Activated T-cell treated with anti-CD3 and anti-CD28 coated beads, Interleukin-2, amount 50 U/mL, for 4 hours (primary cell): ENCODE data around the gene HDAC5. TPM values are rescaled to one million over a fixed set of nuclear protein-coding genes. Genes with fewer than 3 reads are reported as not detected.
A peak's percentile ranks its signal among the peaks of the same experiment; 100 is the strongest.
"Not testable (repeated sequence)": the region's sequence is repeated elsewhere in the genome, so short reads cannot be mapped to it uniquely, and the experiment has no call there.

Experiments used
- ATAC-seq, 2 donors: fragments of 200-7000 bp; cut with Tn5 transposase; one replicate each; pipeline ENCODE4 v1.10.0; 2021
- DNase-seq: peaks from one replicate; pipeline ENCODE4 v3.0.0-alpha.2; 2020
- H3K27me3 Mint-ChIP-seq: one replicate; pipeline ENCODE4 v1.8.0; 2021; ENCODE audit warnings: low read depth, mixed read lengths
- H3K36me3 Mint-ChIP-seq: one replicate; pipeline ENCODE4 v1.8.0; 2022; ENCODE audit warnings: mixed read lengths; ENCODE audit not compliant: insufficient read depth
- H3K4me1 Mint-ChIP-seq: one replicate; pipeline ENCODE4 v1.8.0; 2021; ENCODE audit warnings: low read depth, mixed read lengths
- H3K4me3 Mint-ChIP-seq: one replicate; pipeline ENCODE4 v1.8.0; 2021; ENCODE audit warnings: mild to moderate bottlenecking, moderate library complexity, mixed read lengths
- H3K9me3 Mint-ChIP-seq: one replicate; pipeline ENCODE4 v1.8.0; 2021; ENCODE audit warnings: mixed read lengths
- total RNA-seq, 3 donors: library from RNA; stranded (reverse); gene quantifications; one replicate each; pipeline ENCODE4 v1.2.1, GENCODE V29; 2021

The HDAC5 gene
- total RNA-seq, 3 donors from 2014 or later: 14.6 to 19.7 (median 16.2) TPM

DNA sequence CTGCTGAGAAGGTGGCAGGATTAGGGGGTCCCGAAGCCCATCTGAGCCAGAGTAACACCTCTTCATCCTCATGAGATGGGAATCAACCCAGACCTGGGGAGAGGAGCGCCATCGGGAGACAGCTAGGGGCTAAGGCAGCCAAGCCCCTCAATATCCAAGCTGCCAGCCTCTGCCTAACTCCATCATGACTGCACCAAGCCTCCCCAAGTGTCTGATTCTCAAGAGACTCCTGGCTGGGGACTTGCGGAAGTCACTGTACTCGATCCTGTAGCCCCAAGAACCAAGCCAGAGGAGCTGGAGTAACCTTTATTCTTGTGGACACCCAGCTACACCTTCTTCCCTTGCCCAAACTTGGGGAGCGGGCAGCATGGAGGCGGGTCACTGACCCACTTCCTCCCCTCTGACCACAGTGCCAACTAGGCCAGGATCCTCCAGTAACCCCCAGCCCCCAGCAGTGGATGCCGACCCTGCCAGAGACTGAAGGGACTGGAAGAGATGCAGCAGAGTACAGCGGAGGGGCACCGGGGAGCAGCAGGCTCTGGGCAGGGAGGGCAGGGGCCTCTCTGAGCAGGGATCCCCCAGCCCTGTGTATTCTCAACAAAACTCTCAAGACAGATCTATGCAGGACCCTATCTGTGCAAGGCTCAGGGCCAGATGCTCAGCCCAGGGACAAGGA, 13.3 kb downstream of the HDAC5 start:
- H3K36me3 Mint-ChIP-seq: peaks cover 3% of the 10 kb centered on the region
- H3K27me3 Mint-ChIP-seq: no peaks in the 10 kb centered on the region
- DNase-seq (no peak), ATAC-seq (no peak)
- H3K9me3 Mint-ChIP-seq: no peaks in the 10 kb centered on the region
- H3K4me3 Mint-ChIP-seq: no peak overlapping the region
- H3K4me1 Mint-ChIP-seq: peaks cover 25% of the 10 kb centered on the region

DNA sequence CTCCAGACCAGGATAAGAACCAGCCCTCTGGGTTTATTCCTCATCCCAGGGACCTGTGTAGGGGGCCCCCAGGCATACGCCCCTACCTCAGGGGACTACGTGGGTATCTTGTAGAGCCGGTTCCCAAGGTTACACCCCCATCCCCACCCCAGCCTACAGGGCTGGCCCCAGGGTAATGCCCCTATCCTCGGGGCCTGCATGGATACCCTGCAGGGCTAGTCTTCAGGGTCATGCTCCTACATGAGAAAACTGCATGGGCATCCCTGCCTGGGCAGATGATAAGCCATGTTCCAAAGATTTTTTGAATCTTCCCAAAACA, 14.2 kb downstream of the HDAC5 start:
- no peaks in the 10 kb centered on the region for H3K9me3 Mint-ChIP-seq
- no peak overlapping the region for H3K4me3 Mint-ChIP-seq
- ATAC-seq: no peak

DNA sequence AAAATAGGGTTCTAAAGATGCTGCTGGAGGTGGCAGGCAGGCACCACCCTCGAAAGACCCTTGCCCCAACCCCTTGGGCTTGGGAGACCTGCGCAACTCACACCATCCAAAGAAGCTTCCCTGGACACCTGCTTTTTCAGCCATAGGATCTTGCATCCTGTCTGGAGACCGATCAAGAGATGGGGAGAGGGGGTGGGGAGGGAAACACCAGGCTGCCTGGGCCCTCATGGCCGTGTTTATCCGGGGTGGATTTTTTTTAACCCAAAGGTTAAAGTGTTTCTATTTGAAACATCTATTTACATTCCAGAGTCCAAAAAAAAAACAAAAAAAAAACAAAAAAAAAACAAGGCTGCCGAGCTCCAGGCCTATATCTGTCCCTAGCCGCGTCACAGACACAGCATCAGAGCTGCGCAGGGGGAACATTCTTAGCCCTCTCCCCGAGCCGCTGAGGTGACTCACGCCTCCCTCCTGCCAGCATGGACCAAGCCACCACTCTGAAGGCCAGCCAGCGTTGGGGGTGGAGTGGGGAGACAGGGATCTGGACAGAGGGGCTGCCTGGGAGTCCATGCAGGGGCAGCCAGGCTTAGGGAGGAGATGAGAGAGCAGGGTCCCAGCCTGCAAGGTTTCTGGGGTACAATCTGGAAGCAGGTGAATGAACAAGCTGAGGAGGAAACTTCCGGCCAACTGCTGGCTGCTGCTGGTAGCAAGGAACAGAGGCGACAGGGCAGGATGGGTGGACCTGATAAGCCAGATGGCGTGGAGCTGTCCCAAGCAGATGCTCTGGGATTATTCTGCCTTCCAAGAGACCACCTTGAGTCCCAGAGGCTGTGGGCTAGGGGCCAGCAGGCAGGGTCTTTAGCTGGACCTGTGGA, 14.8 kb downstream of the HDAC5 start:
- no peak overlapping the region for H3K4me3 Mint-ChIP-seq
- H3K4me1 Mint-ChIP-seq: peaks cover 25% of the 10 kb centered on the region
- no peaks in the 10 kb centered on the region for H3K27me3 Mint-ChIP-seq
- peaks cover 3% of the 10 kb centered on the region for H3K36me3 Mint-ChIP-seq
- no peaks in the 10 kb centered on the region for H3K9me3 Mint-ChIP-seq
- no peak for DNase-seq
- no peak for ATAC-seq

More for the DNA sequence above, 14.2 kb downstream of the HDAC5 start:
- Mint-ChIP-seq H3K4me1 (peaks cover 25% of the 10 kb centered on the region), H3K27me3 (no peaks in the 10 kb centered on the region), H3K36me3 (peaks cover 3% of the 10 kb centered on the region)
- no peak for DNase-seq

DNA sequence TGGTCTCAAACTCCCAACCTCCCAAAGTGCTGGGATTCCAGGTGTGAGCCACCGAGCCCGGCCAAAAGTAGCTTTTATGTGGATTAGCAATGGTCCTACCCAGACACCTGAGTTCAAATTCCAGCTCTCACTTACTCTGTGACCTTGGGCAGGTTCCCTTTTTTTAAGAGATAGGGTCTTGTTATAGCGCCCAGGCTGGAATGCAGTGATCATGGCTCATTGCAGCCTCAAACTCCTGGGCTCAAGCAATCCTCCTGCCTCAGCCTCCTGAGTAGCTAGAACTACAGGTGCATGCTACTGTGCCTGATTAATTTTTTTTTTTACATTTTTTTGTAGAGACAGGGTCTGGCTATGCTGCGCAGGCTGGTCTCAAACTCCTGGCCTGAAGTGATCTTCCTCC, 16.6 kb downstream of the HDAC5 start:
- DNase-seq: no peak
- H3K9me3 Mint-ChIP-seq: no peaks in the 10 kb centered on the region
- H3K27me3 Mint-ChIP-seq: no peaks in the 10 kb centered on the region
- peaks cover 10% of the 10 kb centered on the region for H3K4me1 Mint-ChIP-seq
- no peaks in the 10 kb centered on the region for H3K36me3 Mint-ChIP-seq
- no peak for ATAC-seq
- H3K4me3 Mint-ChIP-seq: no peak overlapping the region

DNA sequence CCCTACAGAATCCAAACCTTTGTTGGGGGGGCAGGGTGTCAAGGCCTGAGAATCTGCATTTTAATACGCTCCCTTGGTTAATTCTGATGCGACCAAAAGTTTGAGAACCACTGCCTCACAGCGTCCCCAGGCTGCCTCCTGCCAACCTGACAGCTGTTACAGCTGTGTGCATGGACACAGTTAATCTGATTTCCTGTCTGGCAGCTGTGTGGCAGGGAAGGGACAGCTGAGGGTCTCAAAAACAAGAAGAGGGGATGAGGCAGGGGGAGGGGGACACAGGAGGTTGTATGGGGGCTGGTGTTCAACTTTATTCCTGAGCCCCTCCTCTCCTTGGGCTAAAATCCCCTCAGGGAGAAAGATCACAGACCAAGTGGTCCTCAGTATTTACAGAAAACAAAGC, 17.5 kb downstream of the HDAC5 start:
- Mint-ChIP-seq H3K4me1 (peaks cover 4% of the 10 kb centered on the region), H3K4me3 (no peak overlapping the region), H3K9me3 (no peaks in the 10 kb centered on the region), H3K36me3 (no peaks in the 10 kb centered on the region), H3K27me3 (no peaks in the 10 kb centered on the region)
- DNase-seq (no peak), ATAC-seq (no peak)

DNA sequence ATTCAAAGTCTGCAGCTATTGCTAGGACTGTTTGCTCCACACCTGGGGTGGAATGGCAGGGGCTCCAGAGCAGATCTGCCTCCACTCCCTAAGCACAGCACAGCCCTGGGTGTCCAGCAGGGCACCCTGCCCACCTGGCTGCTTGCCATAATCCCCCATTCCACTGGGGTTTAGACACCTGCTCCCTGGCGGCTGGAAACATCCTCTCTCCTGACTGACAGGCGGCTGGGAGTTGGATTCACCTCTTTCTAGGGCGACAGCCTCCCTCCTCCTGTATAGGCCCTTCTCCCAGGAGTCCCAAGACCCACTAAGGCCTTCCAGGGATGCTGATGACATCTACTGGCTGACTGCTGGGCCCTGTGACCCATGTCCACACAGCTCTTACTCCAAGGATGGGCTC, 18.0 kb downstream of the HDAC5 start:
- Mint-ChIP-seq H3K36me3 (no peaks in the 10 kb centered on the region), H3K4me3 (no peak overlapping the region), H3K4me1 (peaks cover 2% of the 10 kb centered on the region), H3K27me3 (no peaks in the 10 kb centered on the region), H3K9me3 (no peaks in the 10 kb centered on the region)
- ATAC-seq (no peak), DNase-seq (no peak)

DNA sequence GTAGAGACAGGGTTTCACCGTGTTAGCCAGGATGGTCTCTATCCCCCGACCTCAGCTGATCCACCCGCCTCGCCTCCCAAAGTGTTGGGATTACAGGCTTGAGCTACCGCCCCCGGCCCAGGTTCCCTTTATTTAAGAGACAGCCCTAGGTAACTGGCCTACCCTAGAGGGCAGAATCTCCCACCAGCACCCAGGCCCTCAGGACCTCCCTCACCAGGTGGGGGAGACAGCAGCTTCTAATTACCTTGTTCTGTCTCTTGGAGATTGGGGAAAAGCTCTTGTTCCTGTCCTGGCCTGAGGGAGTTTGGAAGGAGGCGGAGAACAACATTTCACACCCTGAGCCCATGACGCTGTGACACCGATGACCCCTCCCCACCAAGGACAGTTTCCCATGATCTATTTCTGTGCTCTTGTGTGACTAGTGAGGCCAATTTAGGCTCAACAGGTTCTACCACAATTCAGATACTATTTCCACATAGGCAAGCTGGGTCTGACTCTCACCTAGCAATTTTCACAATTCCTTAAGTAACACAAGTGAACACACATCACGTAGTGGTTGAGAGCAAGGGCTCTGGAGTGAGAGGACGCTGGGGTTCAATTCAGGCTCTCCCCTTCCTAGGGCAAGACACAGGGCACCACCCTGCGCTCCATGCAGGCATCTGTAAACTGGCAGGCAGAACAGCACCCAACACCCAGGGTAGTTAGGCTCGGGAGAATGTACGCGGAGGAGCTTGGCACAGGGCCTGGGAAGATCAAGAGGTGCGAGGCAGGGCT, 20.4 kb downstream of the HDAC5 start:
- Mint-ChIP-seq H3K4me1 (peaks cover 2% of the 10 kb centered on the region), H3K27me3 (no peaks in the 10 kb centered on the region), H3K4me3 (no peak overlapping the region), H3K36me3 (no peaks in the 10 kb centered on the region), H3K9me3 (no peaks in the 10 kb centered on the region)
- DNase-seq (no peak), ATAC-seq (no peak)

DNA sequence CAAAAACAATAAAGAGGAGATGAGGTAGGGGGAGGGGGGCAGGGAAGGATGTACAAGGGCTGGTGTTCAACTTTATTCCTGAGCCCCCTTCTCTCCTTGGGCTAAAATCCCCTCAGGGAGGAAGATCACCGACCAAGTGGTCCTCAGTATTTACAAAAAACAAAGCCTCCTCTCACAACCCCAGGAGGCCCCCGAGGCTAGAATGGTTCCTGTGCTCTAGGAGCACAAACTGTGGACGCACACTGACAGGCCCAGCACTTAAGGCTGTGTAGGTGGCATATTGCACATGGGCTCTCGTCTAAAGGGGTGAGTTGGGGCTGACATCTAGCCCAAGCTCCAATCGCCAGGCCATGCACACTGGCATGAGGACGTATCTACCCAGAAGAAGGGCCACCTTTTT, 21.6 kb downstream of the HDAC5 start:
- H3K27me3 Mint-ChIP-seq, H3K9me3 Mint-ChIP-seq, ATAC-seq, DNase-seq, H3K4me3 Mint-ChIP-seq, H3K36me3 Mint-ChIP-seq, H3K4me1 Mint-ChIP-seq: not testable (repeated sequence)

DNA sequence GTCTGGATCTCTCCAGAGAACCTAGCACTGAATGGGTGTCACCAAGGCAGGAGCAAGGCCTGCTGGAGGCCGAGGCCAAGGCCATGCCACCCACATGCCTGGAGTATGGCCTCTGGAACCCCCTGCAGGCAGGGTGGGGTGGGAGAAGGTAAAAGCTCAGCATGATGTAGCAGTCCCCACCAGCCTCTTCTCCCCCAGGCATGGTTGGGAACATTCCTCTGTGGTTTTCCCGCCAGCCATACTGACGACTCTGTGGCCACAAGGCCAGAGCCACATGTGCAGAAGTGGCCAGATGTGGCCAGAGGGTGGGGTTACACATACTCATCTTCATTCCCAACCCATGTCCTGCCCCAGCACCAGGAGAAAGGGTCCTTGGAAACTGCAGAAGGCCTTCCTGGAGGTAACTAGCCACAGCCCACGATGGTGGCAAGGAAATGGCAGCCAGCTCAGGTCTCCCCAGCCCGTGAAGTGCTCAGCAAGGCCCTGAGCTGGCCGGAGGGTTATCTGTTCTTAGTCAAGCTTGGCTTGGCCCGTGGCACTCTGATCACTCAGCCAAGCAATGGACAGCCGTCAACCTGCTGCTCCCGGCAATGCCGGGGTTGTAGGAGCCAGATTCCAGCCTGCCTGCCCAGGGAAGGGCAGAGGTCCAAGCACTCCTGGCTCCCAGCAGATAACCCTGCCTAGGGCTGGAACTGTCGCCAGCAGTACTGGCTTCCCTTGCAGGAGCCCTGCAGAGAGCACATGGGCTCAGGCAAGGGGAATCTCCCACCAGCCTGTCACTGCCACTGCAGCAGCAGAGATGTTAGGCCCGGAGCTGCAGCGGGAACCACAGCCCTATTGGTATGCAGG, 26.1 kb downstream of the HDAC5 start:
- DNase-seq (no peak), ATAC-seq (no peak)
- Mint-ChIP-seq H3K9me3 (no peaks in the 10 kb centered on the region), H3K4me3 (no peak overlapping the region), H3K4me1 (peaks cover 8% of the 10 kb centered on the region), H3K36me3 (no peaks in the 10 kb centered on the region), H3K27me3 (no peaks in the 10 kb centered on the region)

DNA sequence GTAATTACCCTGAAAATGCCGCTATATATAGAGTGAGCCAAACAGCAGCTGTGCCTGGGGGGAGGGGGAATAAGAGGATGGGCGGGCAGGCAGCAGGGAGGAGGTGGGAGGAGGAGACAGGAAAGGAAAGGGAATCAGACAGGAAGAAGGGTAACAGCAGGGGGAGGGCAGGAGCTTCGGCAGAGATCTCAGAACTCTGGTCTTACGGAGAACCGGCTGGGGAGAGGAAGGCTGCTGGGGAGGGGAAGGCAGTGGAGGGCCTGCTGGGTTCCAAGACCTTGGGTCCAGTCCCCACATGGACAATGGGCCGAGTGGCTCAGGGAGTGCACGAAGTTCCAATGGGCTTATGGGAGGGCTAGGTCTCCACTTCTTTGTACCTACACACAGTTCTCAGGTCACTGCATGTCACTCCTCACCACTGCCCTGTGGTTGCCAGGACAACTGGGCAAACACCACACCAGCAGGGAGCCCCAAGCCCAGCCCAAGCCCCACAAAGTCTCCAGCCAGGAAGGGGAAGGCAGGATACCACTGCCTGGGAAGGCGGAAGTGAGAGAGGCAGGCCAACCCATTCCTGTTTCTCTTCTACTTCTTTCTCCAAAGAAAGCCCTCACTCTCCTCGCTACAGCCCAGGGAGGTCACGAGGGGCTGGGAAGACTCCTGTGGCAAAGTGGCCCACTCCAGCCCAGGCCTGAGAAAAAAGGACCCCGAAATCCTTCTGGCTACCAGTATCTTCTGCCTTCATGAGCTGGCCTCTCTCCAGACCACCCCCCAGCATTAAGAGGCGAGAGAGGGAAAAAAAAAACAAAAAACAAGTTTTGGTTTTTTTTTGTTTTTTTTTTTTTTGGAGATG, 27.6 kb downstream of the HDAC5 start:
- DNase-seq: no peak
- Mint-ChIP-seq H3K27me3 (no peaks in the 10 kb centered on the region), H3K4me1 (peaks cover 8% of the 10 kb centered on the region), H3K9me3 (no peaks in the 10 kb centered on the region), H3K4me3 (no peak overlapping the region), H3K36me3 (peaks cover 7% of the 10 kb centered on the region)
- peak in 1 of 2 donors; percentile 10 for ATAC-seq

DNA sequence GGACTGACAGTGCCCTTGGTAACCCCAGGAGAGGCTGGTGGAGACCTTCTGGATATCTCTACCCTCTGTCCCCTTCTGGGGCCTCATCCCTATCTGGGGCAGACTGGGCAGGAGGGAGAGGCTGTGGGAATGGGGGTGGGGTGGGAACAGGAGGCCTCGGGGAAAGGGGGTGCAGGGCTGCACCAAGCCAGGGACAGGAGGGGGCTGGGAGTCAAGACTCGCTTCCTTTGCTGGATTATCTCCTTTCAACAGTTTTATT, 28.1 kb downstream of the HDAC5 start:
- ATAC-seq (no peak), DNase-seq (no peak)
- H3K9me3 Mint-ChIP-seq: no peaks in the 10 kb centered on the region
- H3K27me3 Mint-ChIP-seq: no peaks in the 10 kb centered on the region
- no peak overlapping the region for H3K4me3 Mint-ChIP-seq
- H3K36me3 Mint-ChIP-seq: peaks cover 7% of the 10 kb centered on the region
- H3K4me1 Mint-ChIP-seq: peaks cover 8% of the 10 kb centered on the region

DNA sequence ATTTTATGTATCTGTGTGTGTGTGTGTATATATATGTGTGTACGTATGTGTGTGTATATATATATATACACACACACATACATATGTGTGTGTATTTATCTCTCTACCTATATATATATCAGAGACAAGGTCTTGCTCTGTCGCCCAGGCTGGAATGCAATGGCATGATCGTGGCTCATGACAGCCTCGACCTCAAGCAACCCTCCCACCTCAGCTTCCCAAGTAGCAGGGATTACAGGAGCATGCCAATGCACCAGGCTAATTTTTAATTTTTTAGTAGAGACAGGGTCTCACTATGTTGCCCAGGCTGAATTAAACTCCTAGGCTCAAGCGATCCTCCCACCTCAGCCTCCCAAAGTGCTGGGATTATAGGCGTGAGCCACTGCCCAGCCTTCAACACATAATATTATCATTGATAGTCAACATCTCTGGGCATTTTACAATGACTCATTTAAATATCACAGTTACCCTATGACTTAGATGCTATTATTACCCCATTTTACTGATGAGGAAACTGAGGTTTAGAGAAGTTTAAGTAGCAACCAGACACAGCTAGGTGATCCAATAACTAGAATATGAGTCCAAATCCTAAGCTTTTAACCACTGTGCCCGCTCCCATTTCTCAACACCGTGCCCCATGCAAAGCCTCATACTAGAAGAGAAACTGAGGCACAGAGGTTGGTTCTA, 28.6 kb downstream of the HDAC5 start:
- peaks cover 8% of the 10 kb centered on the region for H3K4me1 Mint-ChIP-seq
- H3K9me3 Mint-ChIP-seq: no peaks in the 10 kb centered on the region
- peaks cover 7% of the 10 kb centered on the region for H3K36me3 Mint-ChIP-seq
- ATAC-seq (no peak), DNase-seq (no peak)
- no peak overlapping the region for H3K4me3 Mint-ChIP-seq
- no peaks in the 10 kb centered on the region for H3K27me3 Mint-ChIP-seq

DNA sequence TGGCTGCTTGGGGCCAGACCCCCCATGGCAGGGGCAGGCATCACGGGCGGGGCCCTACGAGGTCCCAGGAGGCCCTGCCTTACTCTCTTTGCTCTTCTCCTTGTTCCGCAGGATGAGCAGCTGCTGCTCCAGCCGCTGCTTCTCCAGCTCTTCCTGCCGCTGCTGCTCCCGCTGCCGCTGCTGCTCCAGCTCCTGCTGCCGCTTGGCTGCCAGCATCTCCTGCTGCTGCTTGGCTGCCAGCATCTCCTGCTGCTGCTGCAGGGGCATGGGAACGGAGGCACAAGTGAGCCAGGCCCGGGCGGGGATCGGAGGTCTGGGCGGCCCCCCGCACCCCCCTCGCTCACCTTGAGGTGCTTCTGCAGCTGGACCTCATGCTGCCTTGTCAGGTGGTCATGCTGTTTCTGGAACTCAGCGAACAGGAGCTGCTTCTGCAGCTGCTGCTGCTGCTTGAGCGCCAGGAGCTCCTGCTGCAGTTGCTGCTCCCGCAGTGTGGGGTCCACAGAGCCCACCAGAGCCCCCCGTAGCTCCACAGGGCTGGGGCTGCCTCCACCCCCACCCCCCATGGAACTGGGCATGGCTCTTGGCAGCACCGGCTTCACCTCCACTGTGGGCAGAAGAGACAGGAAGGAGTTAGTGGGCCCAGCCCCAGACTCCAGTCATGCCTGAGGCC, 30.1 kb downstream of the HDAC5 start:
- H3K4me1 Mint-ChIP-seq: peaks cover 11% of the 10 kb centered on the region
- no peak overlapping the region for H3K4me3 Mint-ChIP-seq
- no peaks in the 10 kb centered on the region for H3K27me3 Mint-ChIP-seq
- no peak for ATAC-seq
- H3K36me3 Mint-ChIP-seq: peaks cover 13% of the 10 kb centered on the region
- no peaks in the 10 kb centered on the region for H3K9me3 Mint-ChIP-seq
- DNase-seq: no peak
